DOHH2 (cell line): ENCODE results near the gene DNMBP.

Experiments
- EZH2phosphoT487 ChIP-seq: fragments of 200-600 bp; sonication (generic); IDR thresholded peaks from 2 replicates; pipeline ENCODE4 v1.6.1; 2017; ENCODE audit warnings: borderline replicate concordance, mild to moderate bottlenecking, antibody characterized with exemption, low read length, moderate library complexity, mixed read lengths
- TF ChIP-seq, protein P1 (sequence below): fragments of 200-600 bp; sonication (generic); IDR thresholded peaks from one replicate; pipeline ENCODE4 v1.5.1; 2014; ENCODE audit warnings: antibody characterized with exemption, mild to moderate bottlenecking, low read depth, low read length; ENCODE audit not compliant: poor library complexity, severe bottlenecking

DNA sequence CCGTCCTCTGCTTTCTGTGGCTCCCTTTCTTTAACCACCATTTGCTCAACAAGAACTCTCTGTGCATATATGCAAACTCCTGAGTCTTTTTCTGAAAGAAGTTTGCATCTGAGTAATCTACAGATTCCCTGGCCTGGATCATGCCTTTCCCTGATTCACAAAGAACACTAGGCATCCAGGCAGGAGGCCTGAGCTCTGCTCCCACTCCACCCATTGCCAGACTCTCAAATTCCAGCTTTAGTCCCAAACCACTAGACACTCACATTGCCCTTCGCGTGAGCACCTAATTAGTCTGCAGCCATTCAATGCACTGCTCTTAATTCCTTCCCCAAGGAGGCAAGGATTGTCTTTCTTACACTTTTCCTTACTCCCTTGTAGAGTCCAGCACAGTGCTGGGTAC is 166.4 kb downstream of the DNMBP start:
- TF ChIP-seq, protein P1, sequence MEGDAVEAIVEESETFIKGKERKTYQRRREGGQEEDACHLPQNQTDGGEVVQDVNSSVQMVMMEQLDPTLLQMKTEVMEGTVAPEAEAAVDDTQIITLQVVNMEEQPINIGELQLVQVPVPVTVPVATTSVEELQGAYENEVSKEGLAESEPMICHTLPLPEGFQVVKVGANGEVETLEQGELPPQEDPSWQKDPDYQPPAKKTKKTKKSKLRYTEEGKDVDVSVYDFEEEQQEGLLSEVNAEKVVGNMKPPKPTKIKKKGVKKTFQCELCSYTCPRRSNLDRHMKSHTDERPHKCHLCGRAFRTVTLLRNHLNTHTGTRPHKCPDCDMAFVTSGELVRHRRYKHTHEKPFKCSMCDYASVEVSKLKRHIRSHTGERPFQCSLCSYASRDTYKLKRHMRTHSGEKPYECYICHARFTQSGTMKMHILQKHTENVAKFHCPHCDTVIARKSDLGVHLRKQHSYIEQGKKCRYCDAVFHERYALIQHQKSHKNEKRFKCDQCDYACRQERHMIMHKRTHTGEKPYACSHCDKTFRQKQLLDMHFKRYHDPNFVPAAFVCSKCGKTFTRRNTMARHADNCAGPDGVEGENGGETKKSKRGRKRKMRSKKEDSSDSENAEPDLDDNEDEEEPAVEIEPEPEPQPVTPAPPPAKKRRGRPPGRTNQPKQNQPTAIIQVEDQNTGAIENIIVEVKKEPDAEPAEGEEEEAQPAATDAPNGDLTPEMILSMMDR = no peak
- no peak for TF ChIP-seq EZH2phosphoT487
